NCI-H69 (cell line): ENCODE measurements around the gene MUC22.
A peak's percentile ranks its signal among the peaks of the same experiment; 100 is the strongest.
"Not testable (repeated sequence)": the region's sequence is repeated elsewhere in the genome, so short reads cannot be mapped to it uniquely, and the experiment has no call there.

ENCODE experiments used
- DNase-seq: peaks from one replicate; lab custom pipeline; 2025; lab: John Stamatoyannopoulos, UW

Gene MUC22

GRCh38 chr6:31038559-31038958 is 28.3 kb downstream of the MUC22 start:
- DNase-seq: no peak

DNA sequence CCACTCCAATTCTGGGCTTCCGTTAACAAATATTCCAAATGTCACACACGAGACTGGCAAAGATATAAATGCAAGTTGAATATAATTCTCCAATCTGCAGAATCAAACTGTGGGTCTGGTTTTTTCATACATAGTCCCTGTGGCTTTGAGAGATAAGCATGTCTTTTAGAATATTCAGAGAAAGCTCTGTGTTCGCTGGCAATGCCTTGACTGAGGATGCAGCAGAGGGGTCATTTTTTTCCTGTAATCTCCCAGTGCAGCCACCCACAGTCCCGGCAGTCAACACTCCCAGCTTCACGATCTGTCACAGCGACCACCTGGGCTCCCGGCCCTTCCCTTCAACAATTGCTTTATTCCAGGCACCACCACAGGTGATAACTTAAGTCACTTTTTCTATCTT is 30.5 kb downstream of the MUC22 start:
- DNase-seq: no peak

GRCh38 chr6:31041372-31041974 is 31.2 kb downstream of the MUC22 start:
- DNase-seq: peak; percentile 20

DNA sequence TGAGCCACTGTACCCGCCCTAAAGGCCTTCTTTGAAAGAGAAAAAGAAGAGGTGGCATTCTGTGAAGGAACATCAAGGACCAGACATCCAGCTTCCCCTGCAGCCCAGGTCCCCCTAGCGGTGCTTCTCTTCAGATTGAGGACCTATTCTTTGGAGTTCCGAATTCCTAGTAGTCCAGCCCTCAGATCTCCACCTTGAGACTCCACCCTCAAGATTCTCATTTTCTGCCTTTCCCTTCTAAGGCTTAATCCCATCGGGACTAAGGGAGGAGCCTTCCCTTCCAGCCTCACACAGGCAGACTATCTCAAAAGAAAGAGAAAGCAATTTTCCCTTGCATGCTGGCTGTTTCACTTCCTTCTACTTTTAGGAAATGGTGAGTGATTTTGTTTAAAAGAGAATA is 32.5 kb downstream of the MUC22 start:
- DNase-seq: peak; percentile 39

GRCh38 chr6:31048099-31048498 is 37.8 kb downstream of the MUC22 start:
- DNase-seq: no peak

GRCh38 chr6:31049518-31049917 is 39.2 kb downstream of the MUC22 start:
- no peak for DNase-seq

GRCh38 chr6:31053187-31053586 is 42.9 kb downstream of the MUC22 start:
- DNase-seq: not testable (repeated sequence)

DNA sequence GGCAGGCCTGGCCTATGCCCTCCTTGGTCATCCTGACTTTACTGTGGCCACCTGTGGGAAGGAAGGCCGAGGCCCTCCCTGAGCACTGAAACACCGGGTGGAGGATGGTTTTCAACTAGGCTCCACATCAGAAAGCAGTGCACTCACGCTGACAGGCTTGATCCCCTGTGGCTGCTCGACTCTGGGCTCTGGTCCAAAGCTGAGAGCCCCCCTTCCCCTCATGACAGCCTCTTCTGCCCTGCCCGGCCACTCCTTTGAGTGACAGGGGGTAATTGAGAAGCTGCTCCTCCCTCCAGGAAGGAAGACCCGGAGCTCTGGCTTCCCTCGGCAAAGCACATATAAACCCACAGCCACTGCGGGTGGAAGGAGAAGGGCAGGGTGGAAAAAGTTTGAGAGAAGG is 43.6 kb downstream of the MUC22 start:
- DNase-seq: peak; percentile 57

DNA sequence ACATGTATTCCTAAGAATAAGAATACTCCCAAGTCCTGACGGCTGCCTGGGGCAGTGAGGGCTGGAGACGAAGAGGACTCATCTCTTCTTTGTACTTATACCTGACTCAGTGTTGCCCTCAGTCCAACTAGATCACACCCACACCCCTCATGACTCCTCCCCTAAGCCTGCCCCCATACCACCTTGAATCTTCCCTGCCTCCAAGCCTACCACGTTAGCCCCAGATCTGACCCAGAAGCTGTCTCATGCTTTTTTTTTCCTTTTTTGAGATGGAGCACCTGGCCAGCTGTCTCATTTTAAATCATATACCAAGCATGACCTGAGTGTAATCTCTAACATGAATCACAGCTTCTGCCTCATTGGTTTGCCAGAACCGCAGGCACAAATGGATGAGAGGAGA is 45.2 kb downstream of the MUC22 start:
- DNase-seq: no peak

- DNase-seq: peak; percentile 11
Measured at GRCh38 chr6:31057426-31058003, 47.2 kb downstream of the MUC22 start.

DNA sequence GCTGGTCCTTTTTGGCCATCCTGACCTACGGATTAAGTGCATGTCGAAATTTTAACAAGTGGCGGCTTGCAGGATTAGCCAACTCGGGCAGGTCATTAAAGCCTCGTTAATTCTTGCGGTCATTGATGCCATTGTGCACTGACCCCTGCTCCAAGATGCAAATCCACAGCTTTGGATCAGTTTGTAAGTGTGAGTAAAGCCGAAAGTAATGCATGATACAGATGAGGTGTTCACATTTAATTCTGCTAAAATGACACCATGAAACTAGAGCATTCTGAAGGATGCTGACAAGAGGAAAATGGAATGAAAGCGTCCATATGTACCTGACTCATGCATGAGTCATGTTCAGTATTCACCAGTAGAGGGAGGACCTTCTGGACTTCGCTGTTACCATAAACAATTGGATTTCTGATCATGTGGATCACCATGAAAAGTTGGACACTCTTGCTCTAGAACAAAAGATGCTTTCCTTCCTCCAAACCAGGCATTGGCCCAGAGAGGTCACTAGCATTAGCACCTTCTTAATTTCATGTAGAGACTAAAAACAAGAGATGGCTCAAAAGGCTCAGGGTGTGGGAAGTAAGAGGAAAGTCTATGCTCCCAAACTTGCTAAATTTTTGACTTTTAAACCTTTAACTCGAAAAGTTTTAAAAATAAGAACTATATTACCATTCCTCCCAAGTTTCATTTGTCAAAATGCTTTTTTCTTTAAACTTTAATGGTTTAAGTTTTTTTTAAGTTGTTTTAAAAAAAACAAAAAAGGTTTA is 48.0 kb downstream of the MUC22 start:
- peak; percentile 46 for DNase-seq

DNA sequence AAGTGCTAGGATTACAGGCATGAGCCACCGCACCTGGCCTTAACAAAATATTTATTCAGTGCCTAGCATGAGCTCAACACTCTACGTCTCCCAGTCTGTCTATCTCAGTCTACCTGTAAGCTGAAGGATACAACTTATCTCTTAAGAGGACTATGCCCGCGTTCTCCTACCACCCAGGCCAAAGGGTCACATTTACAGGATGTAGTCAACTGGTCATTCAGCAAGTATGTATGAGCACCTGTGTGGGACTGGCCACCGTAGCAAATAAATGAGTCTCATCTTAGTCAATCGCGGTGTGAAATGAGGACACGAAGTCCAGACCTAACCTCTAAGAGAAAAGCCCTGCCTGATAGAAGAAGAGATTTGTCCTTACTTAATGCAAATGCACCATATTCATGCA is 49.9 kb downstream of the MUC22 start:
- DNase-seq: no peak

DNA sequence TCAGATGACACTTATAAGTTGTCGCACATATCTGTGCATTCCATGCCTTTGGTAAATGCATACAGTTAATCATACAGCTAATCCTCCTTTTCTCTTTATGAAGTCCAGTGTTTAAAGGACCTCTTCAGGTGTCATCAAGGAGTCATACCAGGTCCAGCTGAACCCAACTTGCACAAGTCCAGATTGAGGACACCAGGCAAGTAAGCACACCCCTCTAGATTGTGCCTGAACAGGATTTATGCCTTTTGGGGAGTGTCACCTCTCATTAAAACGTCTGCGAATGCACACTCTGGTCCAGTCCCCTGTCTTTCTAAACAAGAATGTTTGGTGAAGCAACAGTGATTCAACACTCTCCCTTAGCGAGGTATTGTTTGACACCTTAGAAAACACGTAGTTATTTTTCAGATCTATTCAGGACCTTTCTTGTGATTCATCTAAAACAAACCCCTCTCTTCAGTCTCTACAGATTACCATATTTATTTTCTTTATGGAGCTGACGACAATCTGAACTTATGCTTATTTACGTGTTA is 53.7 kb downstream of the MUC22 start:
- no peak for DNase-seq

DNA sequence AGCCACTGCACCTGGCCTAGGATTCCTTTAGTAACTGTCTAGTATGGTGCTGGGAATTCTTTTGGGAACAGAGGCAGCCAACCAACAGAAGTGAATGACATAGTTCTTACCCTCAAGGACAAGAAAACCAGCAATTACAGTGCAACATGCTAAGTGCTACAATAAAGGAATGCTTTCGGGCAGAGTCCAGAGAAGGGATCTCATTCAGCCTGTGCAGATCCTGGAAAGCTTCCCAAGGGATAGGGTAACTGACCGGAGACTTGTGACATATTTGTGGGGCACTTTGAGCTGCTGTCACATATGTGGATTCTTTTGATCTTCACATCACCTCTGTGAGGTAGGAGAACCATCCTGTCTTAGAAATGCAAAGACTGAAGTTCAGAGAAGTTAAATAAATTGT is 55.3 kb downstream of the MUC22 start:
- DNase-seq: no peak

DNA sequence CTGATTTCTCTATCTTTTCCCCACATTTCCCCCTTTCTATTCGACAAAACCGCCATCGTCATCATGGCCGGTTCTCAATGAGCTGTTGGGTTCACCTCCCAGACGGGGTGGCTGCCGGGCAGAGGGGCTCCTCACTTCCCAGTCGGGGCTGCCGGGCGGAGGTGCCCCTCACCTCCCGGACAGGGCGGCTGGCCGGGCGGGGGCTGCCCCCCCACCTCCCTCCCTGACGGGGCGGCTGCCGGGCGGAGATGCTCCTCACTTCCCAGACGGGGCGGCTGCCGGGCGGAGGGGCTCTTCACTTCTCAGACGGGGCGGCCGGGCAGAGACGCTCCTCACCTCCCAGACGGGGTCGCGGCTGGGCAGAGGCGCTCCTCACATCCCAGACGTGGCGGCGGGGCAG is 56.8 kb downstream of the MUC22 start:
- DNase-seq: not testable (repeated sequence)

DNA sequence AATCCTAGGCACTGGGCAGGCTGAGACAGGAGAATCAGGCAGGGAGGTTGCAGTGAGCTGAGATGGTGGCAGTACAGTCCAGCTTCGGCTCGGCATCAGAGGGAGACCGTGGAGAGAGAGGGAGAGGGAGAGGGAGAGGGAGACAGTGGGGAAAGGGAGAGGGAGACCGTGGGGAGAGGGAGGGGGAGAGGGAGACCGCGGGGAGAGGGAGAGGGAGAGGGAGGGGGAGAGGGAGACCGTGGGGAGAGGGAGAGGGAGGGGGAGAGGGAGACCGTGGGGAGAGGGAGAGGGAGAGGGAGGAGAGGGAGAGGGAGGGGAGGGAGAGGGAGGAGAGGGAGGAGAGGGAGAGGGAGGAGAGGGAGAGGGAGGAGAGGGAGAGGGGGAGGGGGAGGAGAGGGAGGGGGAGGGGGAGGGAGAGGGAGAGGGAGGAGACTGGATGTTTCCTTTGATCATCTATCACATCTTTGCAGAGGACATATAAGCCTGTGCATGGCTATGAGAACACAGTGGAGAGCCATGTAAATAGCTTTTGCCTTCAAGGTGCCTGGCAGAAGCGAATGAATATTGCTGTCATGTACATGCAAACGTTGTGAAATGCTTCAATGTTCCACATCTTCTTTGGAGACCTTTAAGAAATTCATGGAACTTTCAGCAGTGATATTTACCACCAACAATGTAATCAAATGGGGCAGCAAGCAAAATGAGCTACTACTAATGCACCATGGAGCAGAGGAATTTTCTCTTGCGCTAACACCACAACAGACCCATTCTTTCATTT is 57.8 kb downstream of the MUC22 start:
- not testable (repeated sequence) for DNase-seq

- peak; percentile 89 for DNase-seq
Measured at GRCh38 chr6:31068669-31069340, 58.5 kb downstream of the MUC22 start.

GRCh38 chr6:31070711-31071197 is 60.5 kb downstream of the MUC22 start:
- peak; percentile 57 for DNase-seq

GRCh38 chr6:31074401-31074800 is 64.1 kb downstream of the MUC22 start:
- no peak for DNase-seq

DNA sequence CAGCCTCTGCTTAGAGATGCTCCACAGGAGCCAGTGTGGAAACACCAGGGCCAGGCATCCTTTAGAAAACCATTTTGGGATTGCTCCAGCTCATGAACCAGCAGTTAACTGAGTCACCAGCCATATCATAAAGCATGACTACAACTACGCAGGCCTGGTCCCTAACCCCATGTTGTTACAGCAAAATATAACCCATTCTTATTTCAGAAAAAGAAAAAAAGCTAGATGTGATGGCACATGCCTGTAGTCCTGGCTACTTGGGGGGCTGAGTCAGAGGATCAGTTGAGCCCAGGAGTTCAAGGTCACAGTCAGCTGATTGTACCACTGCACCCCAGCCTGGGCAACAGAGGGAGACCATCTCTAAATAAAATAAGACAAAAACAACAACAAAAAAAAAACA is 65.3 kb downstream of the MUC22 start:
- no peak for DNase-seq

- DNase-seq: peak; percentile 14
Measured at GRCh38 chr6:31076611-31077010, 66.3 kb downstream of the MUC22 start.
